Lower leg skin (tissue), 4 donors: Measurements from ENCODE around the gene CRYM. TPM values are rescaled to one million over a fixed set of nuclear protein-coding genes. Genes with fewer than 3 reads are reported as not detected.
A peak's percentile ranks its signal among the peaks of the same experiment; 100 is the strongest.

Experiments used
- DNase-seq, 2 donors: peaks; one replicate each; pipeline ENCODE4 v3.0.0-alpha.2; 2019; ENCODE audit warnings: low spot score in 2 of 2
- H3K4me3 ChIP-seq: fragments of 200-600 bp; sonication (generic); 2 replicates; pipeline ENCODE4 v1.5.1; 2017; ENCODE audit warnings: mild to moderate bottlenecking, low read depth; ENCODE audit not compliant: poor library complexity, severe bottlenecking
- POLR2A ChIP-seq, 2 donors: fragments of 450-650 bp; IDR thresholded peaks; one replicate each; pipeline ENCODE4 v1.6.1; 2016 to 2017; ENCODE audit warnings: antibody characterized with exemption in 2 of 2, mild to moderate bottlenecking in 1 of 2, moderate library complexity in 1 of 2
- WGBS, 2 donors: methylation state at CpG; one replicate each; pipeline ENCODE4 v1.1.5; 2018; 5-methylcytosine and 5-hydroxymethylcytosine counted together
- intact Hi-C: fragments of 100-400 bp; cut with DNase I; formaldehyde crosslinking; loops from one replicate; pipeline ENCODE4 v1.15.0; 2023; ENCODE audit warnings: low total_unique reads
- total RNA-seq, 4 donors: library from RNA; depleted of rRNA; stranded (reverse); fragments of >200 nt; gene quantifications; one replicate each; pipeline ENCODE4 v1.1.0, GENCODE V29; 2016
- TF ChIP-seq, protein P1 (sequence below), 3 donors: fragments of 450-650 bp; IDR thresholded peaks; one replicate each; pipeline ENCODE4 v1.5.1; 2016; ENCODE audit warnings: antibody characterized with exemption in 3 of 3, mild to moderate bottlenecking in 3 of 3, moderate library complexity in 2 of 3

Gene CRYM
- total RNA-seq, 4 donors from 2014 or later = 1.5 to 2.8 (median 2.2) TPM

DNA sequence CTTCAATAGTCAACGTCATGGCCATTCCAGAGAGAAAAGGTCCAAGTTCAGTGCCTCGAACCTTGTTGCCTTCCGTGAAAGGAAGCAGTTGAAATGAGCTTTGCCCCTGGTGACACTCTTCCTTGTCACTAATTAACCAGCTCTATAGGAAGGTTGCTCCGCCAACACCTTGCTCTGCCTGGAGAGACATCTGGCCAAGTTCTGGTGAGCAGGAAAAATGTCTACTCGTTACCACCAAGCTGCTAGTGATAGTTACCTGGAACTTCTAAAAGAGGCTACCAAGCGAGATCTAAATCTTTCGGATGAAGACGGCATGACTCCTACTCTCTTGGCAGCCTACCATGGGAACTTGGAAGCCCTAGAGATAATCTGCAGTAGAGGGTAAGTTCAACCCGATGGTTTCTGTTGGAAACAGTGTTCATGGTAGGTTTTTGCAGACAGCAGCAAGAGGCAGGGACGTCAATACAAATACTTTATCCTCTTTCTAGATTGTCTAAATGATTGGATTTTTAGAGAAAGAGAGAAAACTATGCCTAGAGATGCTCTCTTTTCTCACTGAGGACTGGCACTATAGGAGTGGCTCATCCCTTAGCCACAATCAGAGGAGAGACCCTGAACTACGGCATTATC, 44.5 kb downstream of the CRYM start, which contains the start of gene ANKS4B:
Gene ANKS4B (plus strand): TSS at position 179 of the 630 bp plus-strand sequence. CDS start 39 bp downstream, at position 218.
- intact Hi-C loops = no loop called here
- 75 to 83% methylated on average over 11 of the region's 11 CpGs for WGBS, 2 donors
- H3K4me3 ChIP-seq = no peak within 1 kb of the TSS
- TF ChIP-seq, protein P1, sequence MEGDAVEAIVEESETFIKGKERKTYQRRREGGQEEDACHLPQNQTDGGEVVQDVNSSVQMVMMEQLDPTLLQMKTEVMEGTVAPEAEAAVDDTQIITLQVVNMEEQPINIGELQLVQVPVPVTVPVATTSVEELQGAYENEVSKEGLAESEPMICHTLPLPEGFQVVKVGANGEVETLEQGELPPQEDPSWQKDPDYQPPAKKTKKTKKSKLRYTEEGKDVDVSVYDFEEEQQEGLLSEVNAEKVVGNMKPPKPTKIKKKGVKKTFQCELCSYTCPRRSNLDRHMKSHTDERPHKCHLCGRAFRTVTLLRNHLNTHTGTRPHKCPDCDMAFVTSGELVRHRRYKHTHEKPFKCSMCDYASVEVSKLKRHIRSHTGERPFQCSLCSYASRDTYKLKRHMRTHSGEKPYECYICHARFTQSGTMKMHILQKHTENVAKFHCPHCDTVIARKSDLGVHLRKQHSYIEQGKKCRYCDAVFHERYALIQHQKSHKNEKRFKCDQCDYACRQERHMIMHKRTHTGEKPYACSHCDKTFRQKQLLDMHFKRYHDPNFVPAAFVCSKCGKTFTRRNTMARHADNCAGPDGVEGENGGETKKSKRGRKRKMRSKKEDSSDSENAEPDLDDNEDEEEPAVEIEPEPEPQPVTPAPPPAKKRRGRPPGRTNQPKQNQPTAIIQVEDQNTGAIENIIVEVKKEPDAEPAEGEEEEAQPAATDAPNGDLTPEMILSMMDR (IDR thresholded peaks at IDR 0.05) = peak in 1 of 3 donors; percentile 28
- TF ChIP-seq POLR2A (IDR thresholded peaks at IDR 0.05) = no peak
- no peak for DNase-seq

DNA sequence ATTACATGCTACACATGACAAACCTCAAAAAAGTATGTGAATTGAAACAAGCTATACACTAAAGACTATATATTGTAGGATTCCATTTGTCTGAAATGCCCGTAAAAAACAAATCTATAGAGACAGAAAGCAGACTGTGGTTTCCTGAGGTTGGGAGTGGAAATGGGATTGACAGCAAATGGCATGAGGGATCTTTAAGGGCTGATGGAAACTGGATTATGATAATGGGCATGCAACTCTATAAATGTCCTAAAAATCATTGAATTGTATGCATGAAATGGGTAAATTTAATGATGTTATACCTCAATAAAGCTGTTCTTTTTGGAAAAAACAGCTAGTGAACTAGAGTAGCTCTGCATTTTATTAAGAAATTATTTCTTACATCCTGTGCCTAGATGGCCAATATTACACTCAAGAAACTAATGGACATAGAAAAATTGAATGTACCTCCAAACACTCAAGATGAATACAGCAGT, 45.0 kb downstream of the CRYM start:
- H3K4me3 ChIP-seq = no peak overlapping the region
- intact Hi-C loops = no loop called here
- DNase-seq = no peak
- TF ChIP-seq, protein P1 (IDR thresholded peaks at IDR 0.05) = no peak
- TF ChIP-seq POLR2A (IDR thresholded peaks at IDR 0.05) = no peak
- 90 to 97% methylated on average over 1 of the region's 1 CpG for WGBS, 2 donors

GRCh38 chr16:21228361-21228872, 49.7 kb downstream of the CRYM start:
- H3K4me3 ChIP-seq = no peak overlapping the region
- intact Hi-C loops = no loop called here
- TF ChIP-seq POLR2A (IDR thresholded peaks at IDR 0.05) = no peak
- TF ChIP-seq, protein P1 (IDR thresholded peaks at IDR 0.05) = no peak
- DNase-seq = no peak
- 68 to 79% methylated on average over 2 of the region's 2 CpGs for whole genome bisulfite sequencing, 2 donors

GRCh38 chr16:21227866-21228265, 50.2 kb downstream of the CRYM start:
- H3K4me3 ChIP-seq = no peak overlapping the region
- no peak for DNase-seq
- intact Hi-C loops = no loop called here
- TF ChIP-seq, protein P1 (IDR thresholded peaks at IDR 0.05) = no peak
- no peak for TF ChIP-seq POLR2A (IDR thresholded peaks at IDR 0.05)

- intact Hi-C loops = no loop called here
- no peak for DNase-seq
- H3K4me3 ChIP-seq = no peak overlapping the region
- TF ChIP-seq, protein P1 (IDR thresholded peaks at IDR 0.05) = no peak
These were observed 51.3 kb downstream of the CRYM start for GRCh38 chr16:21226749-21227148.

GRCh38 chr16:21224800-21225199, 53.3 kb downstream of the CRYM start:
- 73 to 77% methylated on average over 2 of the region's 2 CpGs for WGBS, 2 donors
- no peak for DNase-seq
- H3K4me3 ChIP-seq = no peak overlapping the region
- no peak for TF ChIP-seq POLR2A (IDR thresholded peaks at IDR 0.05)
- TF ChIP-seq, protein P1 (IDR thresholded peaks at IDR 0.05) = no peak
- intact Hi-C loops = no loop called here
